GM21526 (cell line): Measurements from ENCODE around the gene DSE.

Experiments used
- ATAC-seq: cut with Tn5 transposase; IDR thresholded peaks from one replicate; pipeline ENCODE4 v1.9.1; 2021; ENCODE audit warnings: moderate library complexity; ENCODE audit not compliant: unreplicated experiment, low FRiP score

The DSE gene

DNA sequence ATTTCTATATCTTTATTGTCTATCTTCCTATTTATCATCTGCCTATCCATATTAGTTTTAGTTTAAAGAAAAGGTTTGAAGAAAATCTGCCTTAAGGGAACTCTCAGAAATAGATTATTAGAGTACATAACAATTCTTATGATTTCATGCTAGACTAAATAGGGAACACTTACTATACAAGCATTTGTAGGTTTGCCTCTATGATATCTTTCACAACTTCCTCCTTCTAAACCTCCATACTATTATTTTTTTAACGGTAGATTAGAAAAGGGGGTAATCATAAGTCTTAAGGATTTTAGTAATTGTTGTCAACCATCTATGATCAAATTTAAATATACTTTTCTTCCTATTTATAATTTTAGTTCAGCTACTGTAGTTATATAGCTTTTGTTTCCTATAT, 11.6 kb upstream of the DSE start:
- no peak for ATAC-seq

- no peak for ATAC-seq
Measured at GRCh38 chr6:116359835-116360234, 10.9 kb upstream of the DSE start.

- ATAC-seq = no peak
Measured at GRCh38 chr6:116362276-116362675, 8.5 kb upstream of the DSE start.

GRCh38 chr6:116363759-116364158, 7.0 kb upstream of the DSE start:
- no peak for ATAC-seq

- no peak for ATAC-seq
Measured at GRCh38 chr6:116364321-116364720, 6.4 kb upstream of the DSE start.

DNA sequence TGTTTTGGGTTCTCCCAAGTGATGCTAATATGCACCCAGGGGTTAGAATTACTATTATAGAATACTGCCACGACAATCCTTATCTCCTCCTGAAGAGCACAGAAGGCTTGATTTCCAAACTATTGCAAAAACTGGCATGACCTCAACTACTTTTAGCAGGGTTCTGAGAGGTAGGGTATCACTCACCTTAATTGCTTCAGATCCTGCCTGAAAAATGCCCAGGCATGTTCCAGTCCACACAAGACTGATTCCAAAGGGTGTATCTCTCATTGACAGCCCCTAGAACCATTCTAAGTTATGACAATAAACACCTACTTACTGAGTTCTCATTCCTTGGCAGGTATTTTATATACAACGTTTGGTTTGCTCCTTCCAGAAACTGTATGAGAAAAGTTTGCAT, 5.0 kb upstream of the DSE start:
- ATAC-seq = no peak

GRCh38 chr6:116366740-116367275, 3.9 kb upstream of the DSE start:
- no peak for ATAC-seq

GRCh38 chr6:116369540-116369939, 1.2 kb upstream of the DSE start:
- ATAC-seq = peak; percentile 51

DNA sequence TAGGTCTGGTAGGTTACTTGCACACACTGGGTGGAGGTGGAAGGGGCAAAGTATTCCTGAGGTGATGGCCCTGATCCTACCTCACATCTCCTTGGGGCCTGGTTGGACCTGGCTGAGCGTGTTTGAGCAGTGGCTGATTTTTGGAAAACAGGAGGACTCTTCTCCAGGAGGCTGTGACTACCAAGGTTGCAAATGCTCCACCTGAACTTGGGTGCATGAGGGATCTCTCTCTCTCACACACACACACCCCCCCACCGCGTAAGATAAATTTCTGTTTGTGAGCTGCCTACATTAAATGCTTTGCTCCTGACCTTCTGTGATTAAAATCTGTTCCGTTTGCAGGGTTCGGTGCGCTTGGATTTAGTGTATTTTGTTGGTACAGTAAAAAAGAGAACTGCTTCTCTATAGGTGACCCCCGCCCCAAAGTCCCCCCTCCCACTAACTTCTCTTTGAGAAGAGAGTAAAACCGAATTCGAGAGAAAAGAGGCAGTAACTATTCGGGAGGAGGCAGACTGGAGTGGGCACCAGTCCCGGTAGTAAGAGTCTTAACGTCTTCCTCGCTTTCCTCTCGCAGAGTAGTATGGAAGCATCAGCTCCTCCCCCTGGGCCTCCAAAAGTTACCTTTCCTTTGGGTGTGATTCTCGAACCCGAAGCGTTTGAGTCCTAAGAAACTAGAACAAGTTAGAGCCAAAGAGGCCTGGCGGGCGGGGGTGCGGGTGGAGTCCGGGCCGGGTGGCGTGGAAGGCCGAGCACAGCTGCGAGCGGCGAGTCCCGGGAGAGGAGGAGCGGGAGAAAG, 585 bp upstream of the DSE start:
- peak; percentile 38 for ATAC-seq

DNA sequence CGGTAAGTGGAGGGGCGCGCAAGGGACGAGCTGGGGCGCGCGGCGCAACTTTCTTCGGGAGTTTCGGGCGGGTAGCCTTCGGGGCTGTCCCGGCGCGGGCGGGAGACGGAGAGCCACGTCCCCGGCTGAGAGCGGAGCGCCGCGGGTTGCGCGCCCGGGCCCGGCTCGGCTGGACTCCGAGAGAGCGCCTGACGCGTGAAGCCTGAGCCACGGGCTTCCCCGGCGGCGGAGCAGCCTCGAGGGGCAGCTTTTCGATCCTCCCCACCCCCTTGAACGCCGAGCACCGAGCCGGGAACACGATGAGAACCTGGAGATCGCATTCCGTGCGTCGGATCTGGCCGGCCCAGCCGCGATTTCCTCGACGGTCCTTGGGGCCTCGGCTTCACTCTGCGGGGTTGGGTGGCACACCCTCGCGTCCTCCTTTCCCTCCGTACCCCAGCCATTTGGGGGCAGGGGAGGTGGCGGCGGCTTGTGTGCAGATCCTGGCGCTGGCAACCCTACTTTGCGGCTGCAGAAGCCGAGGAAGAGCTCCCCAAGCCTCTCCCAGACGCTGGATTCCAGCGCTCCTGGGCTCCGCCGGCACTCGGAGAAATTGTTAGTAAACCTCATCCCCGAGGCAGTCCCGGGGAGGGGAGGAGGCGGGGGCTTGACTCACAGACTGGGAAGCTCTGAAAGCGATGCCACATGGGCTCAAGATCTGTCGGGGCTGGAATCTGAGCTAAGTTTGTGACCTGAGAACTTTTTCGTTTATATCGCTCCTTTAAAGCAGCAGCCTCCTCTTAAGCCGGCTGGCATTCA, 572 bp downstream of the DSE start:
- peak; percentile 46 for ATAC-seq

GRCh38 chr6:116371918-116372209, 1.1 kb downstream of the DSE start:
- no peak for ATAC-seq

- no peak for ATAC-seq
Measured at GRCh38 chr6:116373300-116373699, 2.6 kb downstream of the DSE start.

DNA sequence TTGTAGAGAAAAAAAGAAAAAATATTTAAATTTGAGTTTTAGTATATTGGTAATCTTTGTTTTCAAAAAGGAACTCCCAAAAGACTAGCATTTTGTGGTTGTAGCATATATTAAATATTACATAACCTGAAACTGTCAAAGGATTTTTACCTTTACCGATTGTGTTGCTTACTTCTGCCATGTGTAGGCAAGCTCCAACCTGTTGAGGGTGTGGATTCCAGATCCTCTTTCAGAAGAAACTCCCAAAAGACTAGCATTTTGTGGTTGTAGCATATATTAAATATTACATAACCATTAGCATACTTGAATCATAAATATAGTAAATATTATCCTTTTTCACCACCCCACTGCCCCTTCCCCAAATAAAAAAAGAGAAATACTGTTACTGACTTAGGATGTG, 3.2 kb downstream of the DSE start:
- ATAC-seq = no peak

- ATAC-seq = no peak
Measured at GRCh38 chr6:116374586-116374985, 3.8 kb downstream of the DSE start.

- no peak for ATAC-seq
Measured at GRCh38 chr6:116375262-116375661, 4.5 kb downstream of the DSE start.

DNA sequence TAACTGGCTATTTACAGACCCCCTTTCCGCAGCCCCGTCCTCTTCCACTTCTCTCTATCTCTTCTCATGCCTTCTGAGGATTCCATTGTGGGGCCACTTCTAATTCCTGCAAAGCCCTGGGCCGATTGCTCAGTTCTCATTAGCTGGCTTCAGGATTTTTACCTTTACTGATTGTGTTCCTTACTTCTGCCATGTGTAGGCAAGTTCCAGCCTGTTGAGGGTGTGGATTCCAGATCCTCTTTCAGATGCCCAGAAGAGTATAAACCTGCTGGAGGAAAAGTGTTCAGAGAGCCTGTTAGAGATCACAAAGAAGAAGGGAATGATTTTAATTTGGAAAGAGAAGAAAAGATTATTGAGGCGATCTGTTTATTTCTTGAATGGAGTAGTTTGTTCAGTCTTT, 5.4 kb downstream of the DSE start:
- no peak for ATAC-seq

GRCh38 chr6:116379764-116380163, 9.0 kb downstream of the DSE start:
- no peak for ATAC-seq

DNA sequence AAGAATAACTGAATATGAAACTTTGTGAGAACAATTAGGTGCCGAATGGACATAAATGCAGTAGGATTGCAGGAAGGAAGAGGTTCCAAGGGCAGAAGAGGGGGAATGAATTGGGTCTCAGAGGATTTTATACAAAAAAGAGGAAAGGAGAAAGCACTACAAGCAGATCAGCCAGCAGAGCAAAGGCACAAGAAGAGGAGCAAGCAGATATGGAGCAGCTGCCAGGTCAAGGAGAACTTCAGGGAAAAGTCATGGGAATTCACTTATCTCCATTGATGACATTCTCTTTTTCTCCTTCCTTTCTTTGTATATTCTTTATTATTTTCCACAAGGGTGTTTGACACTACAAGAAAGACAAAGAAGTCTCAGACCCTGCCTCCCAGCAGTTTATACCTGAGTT, 9.6 kb downstream of the DSE start:
- no peak for ATAC-seq

GRCh38 chr6:116381000-116381399, 10.3 kb downstream of the DSE start:
- ATAC-seq = no peak

GRCh38 chr6:116382587-116382986, 11.8 kb downstream of the DSE start:
- no peak for ATAC-seq

DNA sequence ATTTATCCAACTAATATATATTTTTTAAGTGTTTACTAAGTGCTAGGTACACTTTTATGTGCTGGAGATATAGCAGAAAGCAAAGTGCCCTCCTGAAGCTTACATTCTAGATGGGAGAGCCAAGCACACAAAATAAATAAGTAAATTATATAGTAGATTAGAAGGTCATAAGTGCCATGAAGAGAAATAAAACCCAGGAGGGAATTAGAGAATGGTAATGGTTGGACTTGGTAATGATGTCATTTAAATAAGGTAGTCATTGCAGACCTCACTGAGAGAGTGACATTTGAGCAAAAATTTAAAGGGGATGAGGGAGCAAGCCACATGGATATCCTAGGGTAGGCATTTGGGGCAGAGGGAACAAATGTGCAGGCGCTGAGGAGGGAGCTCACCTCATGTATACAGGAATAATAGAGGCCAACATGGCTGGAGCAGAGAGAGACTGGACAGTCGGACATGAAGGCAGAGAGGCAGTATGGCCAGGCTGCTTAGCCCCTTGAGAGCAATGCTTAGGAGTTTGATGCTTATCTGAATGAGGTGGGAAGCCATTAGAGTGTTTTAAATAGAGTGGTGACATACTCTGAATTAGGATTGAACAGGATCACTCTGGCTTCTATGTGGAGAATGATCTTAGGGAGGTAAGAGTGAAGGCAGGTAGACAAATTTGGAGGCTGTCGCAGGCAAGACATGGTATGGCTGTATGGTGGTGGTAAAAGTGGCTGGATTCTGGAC, 14.1 kb downstream of the DSE start:
- no peak for ATAC-seq
